ENCODE results near the gene NFATC2. TPM values are rescaled to one million over a fixed set of nuclear protein-coding genes. Genes with fewer than 3 reads are reported as not detected.

Gene NFATC2
- total RNA-seq, 4 donors from 2014 or later: 5.7 to 36.4 (median 12.0) TPM

- no peak for DNase-seq
- intact Hi-C loops (cut with DNase I; ENCODE audit: low total_unique reads): no loop called here
- no peak overlapping the region for H3K27ac ChIP-seq
- no peaks in the 10 kb centered on the region for H3K36me3 ChIP-seq
- H3K4me1 ChIP-seq: no peaks in the 10 kb centered on the region
- no peak for TF ChIP-seq CTCF (IDR thresholded peaks at IDR 0.05)
- TF ChIP-seq POLR2A (IDR thresholded peaks at IDR 0.05): no peak
- no peak overlapping the region for H3K4me3 ChIP-seq
- H3K9me3 ChIP-seq: no peaks in the 10 kb centered on the region
- H3K27me3 ChIP-seq: no peaks in the 10 kb centered on the region
Observed at GRCh38 chr20:51361258-51361657, 181.3 kb downstream of the NFATC2 start.

- no peak for DNase-seq
- TF ChIP-seq CTCF (IDR thresholded peaks at IDR 0.05) (no peak), POLR2A (IDR thresholded peaks at IDR 0.05) (no peak)
- no peak overlapping the region for H3K4me3 ChIP-seq
- H3K27me3 ChIP-seq: no peaks in the 10 kb centered on the region
- no peak overlapping the region for H3K27ac ChIP-seq
- H3K9me3 ChIP-seq: no peaks in the 10 kb centered on the region
- intact Hi-C loops (cut with DNase I; ENCODE audit: low total_unique reads): no loop called here
- H3K4me1 ChIP-seq: no peaks in the 10 kb centered on the region
- no peaks in the 10 kb centered on the region for H3K36me3 ChIP-seq
Observed at GRCh38 chr20:51360451-51361201, 181.9 kb downstream of the NFATC2 start.

DNA sequence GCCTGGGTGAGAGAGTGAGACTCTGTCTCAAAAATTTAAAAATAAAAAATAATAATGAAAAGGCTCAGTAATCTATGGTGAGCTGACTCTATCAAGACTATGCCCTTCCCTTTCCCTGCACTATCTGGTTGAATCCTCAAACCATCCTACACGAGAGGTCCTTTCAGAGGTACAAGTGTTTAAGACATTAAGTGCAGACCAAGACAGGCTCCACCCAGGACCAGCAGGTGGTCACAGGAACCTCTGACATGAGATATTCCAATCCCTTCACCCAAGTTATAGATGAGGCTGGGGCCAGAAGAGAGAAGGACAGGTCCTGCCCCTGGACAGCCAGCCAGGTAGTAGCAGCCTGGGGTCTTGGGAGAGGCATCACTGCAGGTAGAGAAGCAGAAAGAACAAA lies 182.6 kb downstream of the NFATC2 start:
- Histone ChIP-seq H3K4me3 (no peak overlapping the region), H3K36me3 (no peaks in the 10 kb centered on the region), H3K27ac (no peak overlapping the region), H3K27me3 (no peaks in the 10 kb centered on the region), H3K4me1 (no peaks in the 10 kb centered on the region), H3K9me3 (no peaks in the 10 kb centered on the region)
- intact Hi-C loops (cut with DNase I; ENCODE audit: low total_unique reads): no loop called here
- TF ChIP-seq CTCF (IDR thresholded peaks at IDR 0.05) (no peak), POLR2A (IDR thresholded peaks at IDR 0.05) (no peak)
- DNase-seq: no peak

DNA sequence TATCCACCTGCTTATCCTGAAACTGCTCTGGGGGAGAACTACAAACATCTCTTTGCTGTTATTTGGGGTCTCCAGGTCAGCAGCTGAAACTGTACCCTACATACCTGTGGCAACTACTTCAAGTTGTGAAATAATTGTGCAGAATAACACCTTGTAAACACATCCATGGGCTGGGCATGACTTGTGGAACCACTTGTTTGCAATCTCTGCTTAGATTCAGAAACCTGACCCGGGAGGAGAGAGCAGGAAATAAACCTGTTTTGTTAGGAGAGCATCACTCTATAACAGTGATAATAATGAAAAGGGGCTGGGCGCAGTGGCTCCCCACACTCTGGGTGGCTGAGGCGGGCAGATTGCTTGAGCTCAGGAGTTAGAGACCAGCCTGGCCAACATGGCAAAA lies 183.1 kb downstream of the NFATC2 start:
- H3K27me3 ChIP-seq: no peaks in the 10 kb centered on the region
- no peak for DNase-seq
- TF ChIP-seq POLR2A (IDR thresholded peaks at IDR 0.05) (no peak), CTCF (IDR thresholded peaks at IDR 0.05) (no peak)
- intact Hi-C loops (cut with DNase I; ENCODE audit: low total_unique reads): no loop called here
- H3K36me3 ChIP-seq: no peaks in the 10 kb centered on the region
- H3K4me3 ChIP-seq: no peak overlapping the region
- no peak overlapping the region for H3K27ac ChIP-seq
- H3K9me3 ChIP-seq: no peaks in the 10 kb centered on the region
- H3K4me1 ChIP-seq: no peaks in the 10 kb centered on the region

DNA sequence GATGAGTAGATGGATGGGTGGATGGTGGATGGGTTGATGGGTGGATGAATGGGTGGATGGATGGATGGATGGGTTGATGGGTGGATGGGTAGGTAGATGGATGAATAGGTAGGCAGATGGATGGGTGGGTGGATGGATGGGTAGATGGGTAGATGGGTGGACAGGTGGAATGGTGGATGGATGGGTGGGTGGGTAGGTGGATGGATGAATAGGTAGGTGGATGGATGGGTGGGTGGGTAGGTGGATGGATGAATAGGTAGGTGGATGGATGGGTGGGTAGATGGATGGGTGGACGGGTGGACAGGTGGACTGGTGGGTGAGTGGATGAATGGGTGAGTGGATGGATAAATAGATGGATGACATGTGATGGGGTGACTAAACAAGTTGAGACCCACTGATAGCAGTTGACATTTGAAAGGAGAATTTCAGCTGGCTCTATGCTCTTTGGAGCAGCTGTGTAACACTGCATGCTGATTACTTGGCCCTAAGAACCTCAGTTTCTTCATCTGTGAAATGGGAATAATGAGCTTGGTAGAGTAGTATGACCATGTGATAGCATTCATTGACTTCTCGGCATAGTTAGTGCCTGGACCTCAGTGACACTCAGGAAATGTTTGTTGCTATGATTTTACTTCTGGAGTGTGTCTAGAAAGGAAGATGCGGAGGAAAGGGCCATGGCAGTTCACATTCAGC lies 184.3 kb downstream of the NFATC2 start:
- TF ChIP-seq CTCF (IDR thresholded peaks at IDR 0.05) (no peak), POLR2A (IDR thresholded peaks at IDR 0.05) (no peak)
- intact Hi-C loops (cut with DNase I; ENCODE audit: low total_unique reads): no loop called here
- H3K27me3 ChIP-seq: no peaks in the 10 kb centered on the region
- no peaks in the 10 kb centered on the region for H3K4me1 ChIP-seq
- no peaks in the 10 kb centered on the region for H3K36me3 ChIP-seq
- no peak overlapping the region for H3K27ac ChIP-seq
- H3K4me3 ChIP-seq: no peak overlapping the region
- no peaks in the 10 kb centered on the region for H3K9me3 ChIP-seq
- DNase-seq: no peak

Data from uterus (tissue), 4 donors.